ENCODE data around the gene DCC.

Gene DCC

GRCh38 chr18:52377094-52377493 is 37.1 kb downstream of the DCC start:
- no peaks in the 10 kb centered on the region for H3K4me1 ChIP-seq (ENCODE audit: insufficient read depth, poor library complexity, severe bottlenecking)
- H3K9me3 ChIP-seq (ENCODE audit: severe bottlenecking), result no peaks in the 10 kb centered on the region
- H3K4me3 ChIP-seq (ENCODE audit: severe bottlenecking), result no peak overlapping the region
- ATAC-seq (ENCODE audit: low read depth) (no peak), DNase-seq (ENCODE audit: low spot score) (no peak)
- H3K27me3 ChIP-seq (ENCODE audit: insufficient read depth, poor library complexity, severe bottlenecking), result peaks cover 12% of the 10 kb centered on the region
- H3K27ac ChIP-seq (ENCODE audit: poor library complexity, severe bottlenecking), result no peak overlapping the region
- no peaks in the 10 kb centered on the region for H3K36me3 ChIP-seq (ENCODE audit: low read depth)
- TF ChIP-seq, protein P1, sequence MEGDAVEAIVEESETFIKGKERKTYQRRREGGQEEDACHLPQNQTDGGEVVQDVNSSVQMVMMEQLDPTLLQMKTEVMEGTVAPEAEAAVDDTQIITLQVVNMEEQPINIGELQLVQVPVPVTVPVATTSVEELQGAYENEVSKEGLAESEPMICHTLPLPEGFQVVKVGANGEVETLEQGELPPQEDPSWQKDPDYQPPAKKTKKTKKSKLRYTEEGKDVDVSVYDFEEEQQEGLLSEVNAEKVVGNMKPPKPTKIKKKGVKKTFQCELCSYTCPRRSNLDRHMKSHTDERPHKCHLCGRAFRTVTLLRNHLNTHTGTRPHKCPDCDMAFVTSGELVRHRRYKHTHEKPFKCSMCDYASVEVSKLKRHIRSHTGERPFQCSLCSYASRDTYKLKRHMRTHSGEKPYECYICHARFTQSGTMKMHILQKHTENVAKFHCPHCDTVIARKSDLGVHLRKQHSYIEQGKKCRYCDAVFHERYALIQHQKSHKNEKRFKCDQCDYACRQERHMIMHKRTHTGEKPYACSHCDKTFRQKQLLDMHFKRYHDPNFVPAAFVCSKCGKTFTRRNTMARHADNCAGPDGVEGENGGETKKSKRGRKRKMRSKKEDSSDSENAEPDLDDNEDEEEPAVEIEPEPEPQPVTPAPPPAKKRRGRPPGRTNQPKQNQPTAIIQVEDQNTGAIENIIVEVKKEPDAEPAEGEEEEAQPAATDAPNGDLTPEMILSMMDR (IDR thresholded peaks at IDR 0.05; ENCODE audit: poor library complexity, severe bottlenecking), result no peak

GRCh38 chr18:52386306-52386705 is 46.3 kb downstream of the DCC start:
- TF ChIP-seq, protein P1 (IDR thresholded peaks at IDR 0.05; ENCODE audit: poor library complexity, severe bottlenecking), result no peak
- Histone ChIP-seq H3K27ac (ENCODE audit: poor library complexity, severe bottlenecking) (no peak overlapping the region), H3K27me3 (ENCODE audit: insufficient read depth, poor library complexity, severe bottlenecking) (no peaks in the 10 kb centered on the region), H3K4me1 (ENCODE audit: insufficient read depth, poor library complexity, severe bottlenecking) (no peaks in the 10 kb centered on the region), H3K4me3 (ENCODE audit: severe bottlenecking) (no peak overlapping the region), H3K36me3 (ENCODE audit: low read depth) (no peaks in the 10 kb centered on the region), H3K9me3 (ENCODE audit: severe bottlenecking) (no peaks in the 10 kb centered on the region)
- no peak for ATAC-seq (ENCODE audit: low read depth)
- DNase-seq (ENCODE audit: low spot score), result no peak

- Histone ChIP-seq H3K9me3 (ENCODE audit: severe bottlenecking) (no peaks in the 10 kb centered on the region), H3K36me3 (ENCODE audit: low read depth) (no peaks in the 10 kb centered on the region), H3K4me3 (ENCODE audit: severe bottlenecking) (no peak overlapping the region), H3K4me1 (ENCODE audit: insufficient read depth, poor library complexity, severe bottlenecking) (no peaks in the 10 kb centered on the region), H3K27me3 (ENCODE audit: insufficient read depth, poor library complexity, severe bottlenecking) (no peaks in the 10 kb centered on the region), H3K27ac (ENCODE audit: poor library complexity, severe bottlenecking) (no peak overlapping the region)
- DNase-seq (ENCODE audit: low spot score) (no peak), ATAC-seq (ENCODE audit: low read depth) (no peak)
- TF ChIP-seq, protein P1 (IDR thresholded peaks at IDR 0.05; ENCODE audit: poor library complexity, severe bottlenecking), result no peak
These were observed 47.2 kb downstream of the DCC start for GRCh38 chr18:52387175-52387574.

- Histone ChIP-seq H3K36me3 (ENCODE audit: low read depth) (no peaks in the 10 kb centered on the region), H3K4me3 (ENCODE audit: severe bottlenecking) (no peak overlapping the region), H3K27ac (ENCODE audit: poor library complexity, severe bottlenecking) (no peak overlapping the region), H3K27me3 (ENCODE audit: insufficient read depth, poor library complexity, severe bottlenecking) (peaks cover 4% of the 10 kb centered on the region), H3K4me1 (ENCODE audit: insufficient read depth, poor library complexity, severe bottlenecking) (no peaks in the 10 kb centered on the region), H3K9me3 (ENCODE audit: severe bottlenecking) (no peaks in the 10 kb centered on the region)
- DNase-seq (ENCODE audit: low spot score) (no peak), ATAC-seq (ENCODE audit: low read depth) (no peak)
- TF ChIP-seq, protein P1 (IDR thresholded peaks at IDR 0.05; ENCODE audit: poor library complexity, severe bottlenecking), result no peak
These were observed 52.0 kb downstream of the DCC start for GRCh38 chr18:52391810-52392559.

GRCh38 chr18:52394602-52395001 is 54.6 kb downstream of the DCC start:
- no peak overlapping the region for H3K27ac ChIP-seq (ENCODE audit: poor library complexity, severe bottlenecking)
- ATAC-seq (ENCODE audit: low read depth), result no peak

More at GRCh38 chr18:52394602-52395001, 54.6 kb downstream of the DCC start:
- H3K4me1 ChIP-seq (ENCODE audit: insufficient read depth, poor library complexity, severe bottlenecking), result no peaks in the 10 kb centered on the region
- H3K27me3 ChIP-seq (ENCODE audit: insufficient read depth, poor library complexity, severe bottlenecking), result peaks cover 4% of the 10 kb centered on the region
- H3K9me3 ChIP-seq (ENCODE audit: severe bottlenecking), result no peaks in the 10 kb centered on the region
- H3K36me3 ChIP-seq (ENCODE audit: low read depth), result no peaks in the 10 kb centered on the region
- DNase-seq (ENCODE audit: low spot score), result no peak
- TF ChIP-seq, protein P1 (IDR thresholded peaks at IDR 0.05; ENCODE audit: poor library complexity, severe bottlenecking), result no peak
- no peak overlapping the region for H3K4me3 ChIP-seq (ENCODE audit: severe bottlenecking)
